ENCODE measurements around the gene PRDM2.

- TF ChIP-seq CTCF (IDR thresholded peaks at IDR 0.05; ENCODE audit: low read length) (no peak), EZH2 (optimal IDR thresholded peaks at IDR 0.05; ENCODE audit: low read depth, low read length) (no peak)
Observed at GRCh38 chr1:13683206-13683605, 16.8 kb upstream of the PRDM2 start.
